GM12878 (cell line): ENCODE measurements around the gene CARD16. TPM values are rescaled to one million over a fixed set of nuclear protein-coding genes. Genes with fewer than 3 reads are reported as not detected.

Experiments used
- ATAC-seq: fragments of 200-7000 bp; cut with Tn5 transposase; 3 replicates; pipeline ENCODE4 v1.9.1; 2020; ENCODE audit warnings: mild to moderate bottlenecking, moderate library complexity
- BruUV-seq: library from RNA; stranded (reverse); fragments of 400-500 nt; replicated peaks from 2 replicates; lab custom pipeline; 2021; lab: Mats Ljungman, UMichigan
- CTCF ChIA-PET: fragments of 300-600 bp; sonication (Branson Sonifier 250); formaldehyde crosslinking; extraction: SDS; loops from one replicate; lab custom pipeline; 2021; ENCODE audit warnings: inconsistent platforms; lab: Yijun Ruan, JAX
- POLR2A ChIA-PET: fragments of 350-600 bp; formaldehyde crosslinking; extraction: SDS; loops from one replicate; lab custom pipeline; 2021; ENCODE audit warnings: inconsistent platforms; lab: Charles Lee
- RAD21 ChIA-PET: fragments of 300-600 bp; sonication (Branson Sonifier 250); formaldehyde crosslinking; loops from one replicate; lab custom pipeline; 2023; ENCODE audit warnings: antibody characterized with exemption; ENCODE audit not compliant: unreplicated experiment; lab: Charles Lee
- SMC1A ChIA-PET: fragments of 300-600 bp; sonication (Branson Sonifier 250); formaldehyde crosslinking; loops from one replicate; lab custom pipeline; 2023; ENCODE audit not compliant: unreplicated experiment, uncharacterized antibody; lab: Charles Lee
- DNase-seq: peaks from one replicate; pipeline ENCODE4 v3.0.0-alpha.2; 2011; ENCODE audit warnings: low read depth, low spot score
- FAIRE-seq: peaks from 3 replicates; lab custom pipeline; 2011; peaks lifted over from hg19 to GRCh38; lab: Jason Lieb, UNC
- H2AFZ ChIP-seq: 2 replicates; pipeline ENCODE4 v1.6.0; 2011; ENCODE audit warnings: low read depth, low read length, control low read depth; ENCODE audit not compliant: control insufficient read depth
- H3K27ac ChIP-seq: 2 replicates; pipeline ENCODE4 v1.5.1; 2011; ENCODE audit warnings: control low read depth; ENCODE audit not compliant: control insufficient read depth, insufficient read depth
- H3K27me3 ChIP-seq, 2 experiments: replicated peaks in 1 of 2; 2 replicates each; pipeline versions ENCODE4 v1.6.0 to v1.6.1; 2011; ENCODE audit warnings: low read length in 1 of 2; ENCODE audit not compliant: control insufficient read depth in 2 of 2, insufficient read depth in 2 of 2
- H3K36me3 ChIP-seq, 2 experiments: 2 replicates each; pipeline ENCODE4 v1.5.1; 2011; ENCODE audit warnings: low read length in 1 of 2; ENCODE audit not compliant: control insufficient read depth in 2 of 2, insufficient read depth in 2 of 2
- H3K4me1 ChIP-seq: 2 replicates; pipeline ENCODE4 v1.6.1; 2011; ENCODE audit warnings: mild to moderate bottlenecking, low read length, moderate library complexity, mixed read lengths; ENCODE audit not compliant: control insufficient read depth, insufficient read depth
- H3K4me2 ChIP-seq: 2 replicates; pipeline ENCODE4 v1.6.0; 2011; ENCODE audit warnings: control low read depth; ENCODE audit not compliant: control insufficient read depth, insufficient read depth
- H3K4me3 ChIP-seq: fragments of 200-600 bp; sonication (generic); 2 replicates; pipeline ENCODE4 v1.5.1; 2016
- H3K79me2 ChIP-seq: 2 replicates; pipeline ENCODE4 v1.6.0; 2011; ENCODE audit warnings: low read length; ENCODE audit not compliant: control insufficient read depth, insufficient read depth
- H3K9ac ChIP-seq: 2 replicates; pipeline ENCODE4 v1.8.0; 2011; ENCODE audit warnings: low read length, control low read depth, mixed read lengths; ENCODE audit not compliant: control insufficient read depth, insufficient read depth
- H3K9me3 ChIP-seq: replicated peaks from 3 replicates; pipeline ENCODE4 v1.5.1; 2011; ENCODE audit warnings: mild to moderate bottlenecking, low read length; ENCODE audit not compliant: control insufficient read depth, insufficient read depth
- H4K20me1 ChIP-seq: 2 replicates; pipeline ENCODE4 v1.6.0; 2011; ENCODE audit not compliant: control insufficient read depth, insufficient read depth
- CHD2 ChIP-seq: IDR thresholded peaks from 2 replicates; pipeline ENCODE4 v1.6.1; 2011; ENCODE audit warnings: low read depth, low read length, improper control_type of control experiment, borderline replicate concordance
- HDAC2 ChIP-seq: fragments of 200-600 bp; sonication (generic); IDR thresholded peaks from 2 replicates; pipeline ENCODE4 v1.6.1; 2017
- IKZF1 ChIP-seq: fragments of 450-650 bp; conservative IDR thresholded peaks from 2 replicates; pipeline ENCODE4 v1.6.1; 2017; ENCODE audit warnings: antibody characterized with exemption, mild to moderate bottlenecking
- MTA3 ChIP-seq: IDR thresholded peaks from 2 replicates; pipeline ENCODE4 v1.6.1; 2012; ENCODE audit warnings: low read length, inconsistent platforms, borderline replicate concordance
- MYB ChIP-seq: fragments of 150-350 bp; IDR thresholded peaks from 2 replicates; pipeline ENCODE4 v1.6.1; 2014; ENCODE audit warnings: mild to moderate bottlenecking, low read depth, low read length, borderline replicate concordance
- MYC ChIP-seq: IDR thresholded peaks from 2 replicates; pipeline ENCODE4 v1.6.1; 2011; ENCODE audit warnings: mild to moderate bottlenecking, low read length, moderate library complexity, inconsistent platforms; ENCODE audit not compliant: insufficient read depth, insufficient replicate concordance, insufficient read length, severe bottlenecking
- NFYA ChIP-seq: IDR thresholded peaks from 2 replicates; pipeline ENCODE4 v1.6.1; 2011; ENCODE audit warnings: low read depth, mild to moderate bottlenecking, low read length, improper control_type of control experiment, borderline replicate concordance
- POLR2AphosphoS5 ChIP-seq: IDR thresholded peaks from 2 replicates; pipeline ENCODE4 v1.6.1; 2011; ENCODE audit warnings: mild to moderate bottlenecking, low read length, inconsistent platforms
- POU2F2 ChIP-seq: IDR thresholded peaks from 3 replicates; pipeline ENCODE4 v1.6.1; 2011; ENCODE audit warnings: low read depth, mild to moderate bottlenecking, low read length, borderline replicate concordance
- PRDM15 ChIP-seq: fragments of 450-650 bp; formaldehyde crosslinking; IDR thresholded peaks from 2 replicates; pipeline ENCODE4 v1.4.0; 2020; ENCODE audit warnings: mild to moderate bottlenecking, moderate library complexity
- SKIL ChIP-seq: fragments of 450-650 bp; IDR thresholded peaks from 2 replicates; pipeline ENCODE4 v1.6.1; 2017; ENCODE audit warnings: mild to moderate bottlenecking, low read depth, inconsistent platforms; ENCODE audit not compliant: poor library complexity, severe bottlenecking
- SMAD5 ChIP-seq: IDR thresholded peaks from 2 replicates; pipeline ENCODE4 v1.6.1; 2016; ENCODE audit warnings: antibody characterized with exemption, low read depth
- SP1 ChIP-seq: IDR thresholded peaks from one replicate; pipeline ENCODE4 v1.6.1; 2011; ENCODE audit warnings: low read depth, low read length
- TARDBP ChIP-seq: IDR thresholded peaks from 2 replicates; pipeline ENCODE4 v1.6.1; 2016; ENCODE audit warnings: borderline replicate concordance
- USF2 ChIP-seq: IDR thresholded peaks from 2 replicates; pipeline ENCODE4 v1.6.1; 2011; ENCODE audit warnings: low read depth, low read length, improper control_type of control experiment, borderline replicate concordance
- ZNF274 ChIP-seq: IDR thresholded peaks from one replicate; pipeline ENCODE4 v1.8.0; 2011; ENCODE audit not compliant: insufficient read length, insufficient read depth
- WGBS: methylation state at CpG from one replicate; pipeline ENCODE4 v1.1.6; 2016; ENCODE audit warnings: low lambda C conversion rate; ENCODE audit not compliant: insufficient replicate concordance, insufficient coverage; ENCODE audit errors: missing lambda C conversion rate; 5-methylcytosine and 5-hydroxymethylcytosine counted together
- in situ Hi-C: fragments of 300-500 bp; cut with MboI; formaldehyde crosslinking; loops from 9 replicates; pipeline ENCODE4 v1.14.3; 2018; ENCODE audit warnings: mixed read lengths
- intact Hi-C: fragments of 100-400 bp; cut with micrococcal nuclease; formaldehyde crosslinking; loops from one replicate; pipeline ENCODE4 v1.14.2; 2022; ENCODE audit not compliant: unreplicated experiment
- polyA plus RNA-seq, 11 experiments: library from polyadenylated mRNA; depleted of rRNA in 4 of 11; unstranded in 6 of 11; stranded (reverse) in 5 of 11; fragments of >200 nt; fragmentation: Nextera tagmentation in 4 of 11; fragmentation: Illumina TruSeq in 1 of 11; extraction: Ambion mirVana in 4 of 11; extraction: Trizol in 1 of 11; gene quantifications; 1 replicate in 1 of 11; 2 replicates in 10 of 11; pipeline versions ENCODE4 v1.2.1 to v1.2.3, GENCODE V29; 2011 to 2016; ENCODE audit warnings: inconsistent platforms in 2 of 11, missing spikeins in 2 of 11, low read depth in 1 of 11
- total RNA-seq, 4 experiments: library from RNA; depleted of rRNA in 3 of 4; stranded (reverse); fragments of >200 nt in 3 of 4; fragmentation: Illumina TruSeq in 1 of 4; extraction: Trizol in 1 of 4; gene quantifications; 2 replicates each; pipeline versions ENCODE4 v1.2.1 to v1.2.3, GENCODE V29; 2013 to 2021

Gene CARD16
- total and polyA plus RNA-seq, 10 of the 15 experiments (the other 5 are each of a cell fraction or from before 2014, with no cell fraction given), result 11.8 to 76.3 (median 25.9) TPM

- no peak for TF ChIP-seq USF2
- no peak for TF ChIP-seq SMAD5
Observed at GRCh38 chr11:105000797-105001196, 44.3 kb downstream of the CARD16 start (continued).

GRCh38 chr11:105000167-105000566 lies 45.0 kb downstream of the CARD16 start:
- H4K20me1 ChIP-seq, result no peaks in the 10 kb centered on the region
- no peak overlapping the region for H2AFZ ChIP-seq
- no peak overlapping the region for H3K27ac ChIP-seq
- BruUV-seq, result no TSS peak
- ChIA-PET CTCF (interaction anchor here (0.9 to 2.0 kb wide), 7 partner anchors 8 to 144 kb away, joined by 3 to 14 read pairs (median 3); partner anchors contain the start of gene CASP1), SMC1A (interaction anchor here (1.0 kb wide), 1 partner anchor 32 kb away, joined by 4 read pairs; the partner anchor contains the start of gene CASP4), RAD21 (interaction anchor here (1.0 kb wide), 1 partner anchor 177 kb away, joined by 3 read pairs; no protein-coding TSS in a partner anchor)
- no peak overlapping the region for H3K4me2 ChIP-seq
- no peaks in the 10 kb centered on the region for H3K79me2 ChIP-seq
- no peaks in the 10 kb centered on the region for H3K27me3 ChIP-seq
- no peaks in the 10 kb centered on the region for H3K9me3 ChIP-seq
- no peaks in the 10 kb centered on the region for H3K36me3 ChIP-seq
- H3K9ac ChIP-seq, result no peak overlapping the region
- DNase-seq, result no peak
- 93% methylated on average over 5 of the region's 5 CpGs for WGBS
- in situ Hi-C loops, result loop anchor here (10.0 kb wide), 1 partner anchor 385 kb away; no protein-coding TSS in a partner anchor
- no peak for TF ChIP-seq POLR2AphosphoS5
- TF ChIP-seq IKZF1, result no peak
- no peak for TF ChIP-seq MYC
- no peak for TF ChIP-seq POU2F2
- no peak for TF ChIP-seq TARDBP
- TF ChIP-seq PRDM15 (CRISPR knock-in tag), result no peak
- TF ChIP-seq NFYA, result no peak
- TF ChIP-seq MTA3, result no peak
- no peak for TF ChIP-seq SKIL
- TF ChIP-seq CHD2, result no peak
- no peak for TF ChIP-seq MYB
- TF ChIP-seq SP1, result no peak
- no peak for TF ChIP-seq HDAC2
- no peak for TF ChIP-seq ZNF274
- TF ChIP-seq, all 136 proteins: peak for 0
- ATAC-seq (peak; percentile 72), FAIRE-seq (no peak)
- H3K4me1 ChIP-seq, result no peaks in the 10 kb centered on the region
- intact Hi-C loops, result loop anchor here (5.0 kb wide), 1 partner anchor 53 kb away; no protein-coding TSS in a partner anchor
- POLR2A ChIA-PET, result no interaction called here
- H3K4me3 ChIP-seq, result no peak overlapping the region
